PC-9 (cell line): ENCODE data around the gene NUDT16L1. TPM values are rescaled to one million over a fixed set of nuclear protein-coding genes. Genes with fewer than 3 reads are reported as not detected.

ENCODE experiments used
- BruUV-seq: library from RNA; stranded (reverse); fragments of 400-500 nt; replicated peaks from 2 replicates; lab custom pipeline; 2021; lab: Mats Ljungman, UMichigan
- CTCF ChIA-PET: fragments of 300-600 bp; sonication (Branson Sonifier 250); formaldehyde crosslinking; loops from one replicate; lab custom pipeline; 2022; ENCODE audit warnings: antibody characterized with exemption; lab: Charles Lee
- POLR2A ChIA-PET: fragments of 300-600 bp; sonication (Branson Sonifier 250); formaldehyde crosslinking; loops from one replicate; lab custom pipeline; 2022; ENCODE audit warnings: antibody characterized with exemption; ENCODE audit not compliant: unreplicated experiment; lab: Charles Lee
- DNase-seq, 2 experiments: peaks; one replicate each; pipeline versions ENCODE4 v3.0.0 to v3.0.0-alpha.2; 2015 to 2022; ENCODE audit warnings: mixed read lengths in 1 of 2
- H2AFZ ChIP-seq: fragments of 200-600 bp; sonication (generic); 2 replicates; pipeline ENCODE4 v1.8.1; 2017; ENCODE audit warnings: antibody characterized with exemption
- H3F3A ChIP-seq: fragments of 200-600 bp; sonication (generic); 2 replicates; pipeline ENCODE4 v1.8.1; 2017; ENCODE audit warnings: antibody characterized with exemption, mild to moderate bottlenecking, low read depth; ENCODE audit not compliant: insufficient read depth
- H3K27ac ChIP-seq: fragments of 200-600 bp; sonication (generic); 2 replicates; pipeline ENCODE4 v1.6.1; 2016; ENCODE audit warnings: mixed run types
- H3K27me3 ChIP-seq: fragments of 200-600 bp; sonication (generic); 2 replicates; pipeline ENCODE4 v1.6.1; 2016; ENCODE audit warnings: low read depth, mixed run types; ENCODE audit not compliant: insufficient read depth
- H3K36me3 ChIP-seq: fragments of 200-600 bp; sonication (generic); 2 replicates; pipeline ENCODE4 v1.6.1; 2016; ENCODE audit warnings: low read depth, mixed run types
- H3K4me1 ChIP-seq: fragments of 200-600 bp; sonication (generic); replicated peaks from 2 replicates; pipeline ENCODE4 v1.6.1; 2016; ENCODE audit warnings: mixed run types; ENCODE audit not compliant: insufficient read depth
- H3K4me2 ChIP-seq: fragments of 200-600 bp; sonication (generic); 2 replicates; pipeline ENCODE4 v1.6.1; 2017; ENCODE audit warnings: mixed run types
- H3K4me3 ChIP-seq: fragments of 200-600 bp; sonication (generic); 2 replicates; pipeline ENCODE4 v1.6.1; 2016; ENCODE audit warnings: mixed run types
- H3K79me2 ChIP-seq: fragments of 200-600 bp; sonication (generic); 2 replicates; pipeline ENCODE4 v1.6.1; 2017; ENCODE audit warnings: low read depth, mixed run types
- H3K9me2 ChIP-seq: fragments of 200-600 bp; sonication (generic); 2 replicates; pipeline ENCODE4 v1.8.1; 2017; ENCODE audit warnings: mild to moderate bottlenecking; ENCODE audit not compliant: insufficient read depth
- H3K9me3 ChIP-seq: fragments of 200-600 bp; sonication (generic); 2 replicates; pipeline ENCODE4 v1.8.1; 2016; ENCODE audit warnings: low read depth; ENCODE audit not compliant: insufficient read depth
- H4K20me1 ChIP-seq: fragments of 200-600 bp; sonication (generic); 2 replicates; pipeline ENCODE4 v1.8.1; 2017; ENCODE audit not compliant: insufficient read depth
- EZH2 ChIP-seq: fragments of 200-600 bp; sonication (generic); IDR thresholded peaks from 2 replicates; pipeline ENCODE4 v1.8.0; 2017; ENCODE audit warnings: antibody characterized with exemption, low read depth
- intact Hi-C: fragments of 100-400 bp; cut with micrococcal nuclease; formaldehyde crosslinking; loops from one replicate; pipeline ENCODE4 v1.10.0; 2022; ENCODE audit not compliant: unreplicated experiment
- total RNA-seq: library from RNA; stranded (reverse); gene quantifications from 2 replicates; pipeline ENCODE4 v1.2.3, GENCODE V29; 2021
- TF ChIP-seq, protein P1 (sequence below): fragments of 200-600 bp; sonication (generic); conservative IDR thresholded peaks from 2 replicates; pipeline ENCODE4 v1.6.1; 2017; ENCODE audit warnings: mixed run types, antibody characterized with exemption, mild to moderate bottlenecking, moderate library complexity

Gene NUDT16L1
- total RNA-seq, 1 experiment from 2014 or later: 25.7 TPM

DNA sequence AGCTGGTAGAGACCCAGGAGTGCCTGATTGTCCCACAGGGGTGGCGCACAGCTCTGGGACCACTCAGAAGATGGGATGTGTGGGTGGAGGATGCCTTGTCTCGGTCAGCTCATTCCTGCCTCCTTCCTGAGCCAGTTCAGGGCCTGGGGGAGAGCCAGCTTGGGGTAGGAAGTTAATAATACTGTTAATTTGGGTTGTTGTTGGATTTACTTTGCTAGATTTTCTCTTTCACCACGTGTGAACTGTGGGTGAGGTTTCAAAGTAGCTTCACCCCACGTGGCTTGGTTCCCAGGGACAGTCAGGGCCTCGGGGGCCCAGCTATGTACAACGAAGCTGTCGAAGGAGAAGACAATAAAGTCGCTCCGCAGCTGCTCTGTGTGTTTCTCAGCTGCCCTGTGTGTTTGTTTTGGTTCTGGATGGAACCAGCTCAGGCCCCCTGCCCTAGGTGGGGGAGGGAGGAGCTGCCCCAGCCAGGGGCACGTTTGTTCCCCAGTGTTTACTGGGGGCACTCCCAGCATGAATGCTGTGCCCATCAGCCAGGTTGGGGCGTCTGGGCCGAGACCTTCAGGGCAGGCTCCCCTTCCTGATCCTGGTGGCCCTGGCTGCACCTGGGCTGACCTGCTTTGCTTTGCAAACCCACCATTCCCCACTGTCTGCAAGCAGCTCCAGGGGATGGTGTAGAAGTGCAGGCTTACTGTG, 2.3 kb downstream of the NUDT16L1 start:
- Histone ChIP-seq H3F3A (peaks cover 5% of the 10 kb centered on the region; the same call in 1 of the 2 replicates), H2AFZ (no peak overlapping the region), H3K4me1 (peaks cover 10% of the 10 kb centered on the region; the same call in 1 of the 2 replicates), H3K27ac (no peak overlapping the region), H3K9me2 (no peaks in the 10 kb centered on the region), H3K36me3 (no peaks in the 10 kb centered on the region), H3K4me3 (no peak overlapping the region), H3K27me3 (no peaks in the 10 kb centered on the region), H3K79me2 (peaks cover 3% of the 10 kb centered on the region; the same call in 1 of the 2 replicates), H3K4me2 (no peak overlapping the region), H3K9me3 (no peaks in the 10 kb centered on the region), H4K20me1 (peaks cover 3% of the 10 kb centered on the region; the same call in 1 of the 2 replicates)
- no peak for TF ChIP-seq EZH2
- TF ChIP-seq, protein P1, sequence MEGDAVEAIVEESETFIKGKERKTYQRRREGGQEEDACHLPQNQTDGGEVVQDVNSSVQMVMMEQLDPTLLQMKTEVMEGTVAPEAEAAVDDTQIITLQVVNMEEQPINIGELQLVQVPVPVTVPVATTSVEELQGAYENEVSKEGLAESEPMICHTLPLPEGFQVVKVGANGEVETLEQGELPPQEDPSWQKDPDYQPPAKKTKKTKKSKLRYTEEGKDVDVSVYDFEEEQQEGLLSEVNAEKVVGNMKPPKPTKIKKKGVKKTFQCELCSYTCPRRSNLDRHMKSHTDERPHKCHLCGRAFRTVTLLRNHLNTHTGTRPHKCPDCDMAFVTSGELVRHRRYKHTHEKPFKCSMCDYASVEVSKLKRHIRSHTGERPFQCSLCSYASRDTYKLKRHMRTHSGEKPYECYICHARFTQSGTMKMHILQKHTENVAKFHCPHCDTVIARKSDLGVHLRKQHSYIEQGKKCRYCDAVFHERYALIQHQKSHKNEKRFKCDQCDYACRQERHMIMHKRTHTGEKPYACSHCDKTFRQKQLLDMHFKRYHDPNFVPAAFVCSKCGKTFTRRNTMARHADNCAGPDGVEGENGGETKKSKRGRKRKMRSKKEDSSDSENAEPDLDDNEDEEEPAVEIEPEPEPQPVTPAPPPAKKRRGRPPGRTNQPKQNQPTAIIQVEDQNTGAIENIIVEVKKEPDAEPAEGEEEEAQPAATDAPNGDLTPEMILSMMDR: no peak
- intact Hi-C loops: no loop called here
- CTCF ChIA-PET: interaction anchor here (0.6 kb wide), 1 partner anchor 119 kb away, joined by 9 read pairs; no protein-coding TSS in a partner anchor
- POLR2A ChIA-PET: no interaction called here
- DNase-seq: no peak
- TSS peak; percentile 34 for BruUV-seq

DNA sequence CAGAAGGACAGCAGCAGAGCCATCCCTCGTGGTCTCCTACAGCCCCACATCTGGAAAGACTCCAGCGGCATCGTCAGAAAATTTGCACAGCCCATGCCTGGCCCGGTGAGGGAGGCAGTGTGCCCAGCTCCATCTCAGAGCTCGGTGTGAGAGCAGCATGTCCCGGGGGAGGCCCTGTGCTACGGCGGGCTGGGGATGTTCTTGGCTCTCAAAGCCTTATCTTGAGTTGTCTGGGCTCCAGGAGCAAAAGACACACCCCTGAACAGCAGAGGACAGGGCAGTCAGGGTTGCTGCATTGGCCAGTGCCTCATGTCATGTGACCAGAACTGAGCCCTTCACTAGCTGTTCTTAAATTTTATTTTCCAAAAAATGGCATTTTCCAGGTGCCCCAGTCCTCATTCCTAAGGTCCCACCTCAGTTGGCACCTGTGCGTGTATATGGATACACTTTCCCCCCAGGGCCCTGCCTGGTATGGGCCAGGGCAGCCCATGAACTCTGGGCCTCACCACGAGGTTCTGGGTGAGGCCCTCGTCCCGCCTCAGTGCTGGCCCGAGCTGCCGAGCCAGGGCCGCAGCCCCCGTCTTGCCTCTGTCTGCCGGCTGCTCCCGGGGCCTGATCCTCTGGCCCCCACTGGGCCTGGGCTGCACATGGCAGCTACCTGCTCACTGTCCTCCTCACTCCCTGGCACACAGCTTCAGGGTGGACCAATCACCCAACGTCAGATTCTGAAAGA, 3.0 kb downstream of the NUDT16L1 start:
- no peak for TF ChIP-seq EZH2
- TF ChIP-seq, protein P1: no peak
- intact Hi-C loops: no loop called here
- H3K4me2 ChIP-seq: no peak overlapping the region
- ChIA-PET CTCF (no interaction called here), POLR2A (no interaction called here)
- H3K36me3 ChIP-seq: no peaks in the 10 kb centered on the region
- H4K20me1 ChIP-seq: peaks cover 3% of the 10 kb centered on the region; the same call in 1 of the 2 replicates
- no peak overlapping the region for H3K4me3 ChIP-seq
- H3F3A ChIP-seq: peaks cover 9% of the 10 kb centered on the region; the same call in 1 of the 2 replicates
- DNase-seq: no peak
- peaks cover 3% of the 10 kb centered on the region; the same call in 1 of the 2 replicates for H3K79me2 ChIP-seq
- no TSS peak for BruUV-seq
- H3K27ac ChIP-seq: no peak overlapping the region
- H3K4me1 ChIP-seq: peaks cover 10% of the 10 kb centered on the region; the same call in 1 of the 2 replicates
- H3K27me3 ChIP-seq: no peaks in the 10 kb centered on the region
- no peaks in the 10 kb centered on the region for H3K9me3 ChIP-seq
- no peak overlapping the region for H2AFZ ChIP-seq
- H3K9me2 ChIP-seq: no peaks in the 10 kb centered on the region
